ENCODE data around the gene SLC15A4.
"Not testable (repeated sequence)": the region's sequence is repeated elsewhere in the genome, so short reads cannot be mapped to it uniquely, and the experiment has no call there.

The SLC15A4 gene

DNA sequence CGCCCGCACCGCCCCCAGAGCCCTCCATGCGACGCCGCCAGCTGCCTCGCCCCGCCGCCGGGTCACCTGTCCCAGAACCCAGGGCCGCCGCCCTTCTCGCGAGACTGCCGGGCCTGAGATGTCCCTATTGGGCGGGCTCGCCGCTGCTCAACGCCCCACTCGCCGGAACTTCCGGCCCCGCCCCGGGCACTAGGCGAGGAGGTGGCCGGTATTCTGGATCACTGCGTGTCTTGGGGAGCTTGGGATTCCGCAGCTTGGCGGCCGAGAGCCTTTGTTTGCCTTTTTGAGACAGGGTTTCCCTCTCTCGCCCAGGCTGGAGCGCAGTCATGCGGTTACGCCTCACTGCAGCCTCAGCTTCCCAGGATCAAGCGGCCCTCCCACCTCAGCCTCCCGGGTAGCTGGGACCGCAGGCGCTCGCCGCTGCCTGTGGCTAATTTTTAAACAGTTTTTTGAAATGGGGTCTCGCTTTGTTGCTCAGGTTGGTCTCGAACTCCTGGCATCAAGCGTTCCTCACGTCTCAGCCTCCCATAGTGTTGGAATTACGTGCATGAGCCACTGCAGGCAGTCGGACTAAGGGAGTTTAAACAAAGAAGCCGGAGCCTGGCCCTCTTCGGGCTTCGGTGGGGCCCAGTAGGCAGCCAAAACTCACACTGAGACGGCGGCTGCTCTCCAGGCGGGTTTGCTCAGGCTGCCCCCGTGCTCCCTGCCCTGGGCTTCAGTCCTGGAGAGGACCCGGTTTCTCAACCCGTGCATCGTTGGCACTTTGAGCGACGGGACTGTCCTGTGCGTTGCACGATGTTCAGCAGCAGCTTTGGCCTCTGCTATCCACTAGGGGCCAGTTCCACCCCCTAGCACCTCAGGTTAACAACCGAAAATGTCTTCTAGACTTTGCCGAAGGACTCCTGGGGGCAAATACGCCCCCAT, at the start of gene SLC15A4:
SLC15A4 (minus strand) TSS at position 43 of the 924 bp plus-strand sequence; CDS start at position 28, 15 bp downstream.
- DNase-seq (ENCODE audit: low spot score) = peak; percentile 87

- no peak for DNase-seq (ENCODE audit: low spot score)
These were observed 48.5 kb upstream of the SLC15A4 start for GRCh38 chr12:128872303-128872702.

DNA sequence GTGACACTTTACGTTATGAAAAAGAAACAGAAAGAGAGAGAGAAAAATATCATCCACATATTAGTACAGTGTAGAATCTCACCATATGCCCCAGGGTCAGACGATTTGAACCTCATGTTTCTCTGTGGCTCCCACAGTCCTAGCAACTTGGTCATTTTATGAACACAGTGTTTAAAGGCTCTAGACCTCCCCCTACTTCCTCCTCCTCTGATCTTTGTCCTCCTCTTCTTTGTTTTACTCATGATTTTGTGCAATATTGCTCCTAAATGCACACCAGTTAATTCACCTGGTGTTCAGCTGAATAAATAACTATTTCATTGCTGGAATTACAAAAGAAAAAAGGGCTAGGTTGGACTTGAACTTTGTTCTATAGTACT, 47.7 kb upstream of the SLC15A4 start:
- no peak for DNase-seq (ENCODE audit: low spot score)

DNA sequence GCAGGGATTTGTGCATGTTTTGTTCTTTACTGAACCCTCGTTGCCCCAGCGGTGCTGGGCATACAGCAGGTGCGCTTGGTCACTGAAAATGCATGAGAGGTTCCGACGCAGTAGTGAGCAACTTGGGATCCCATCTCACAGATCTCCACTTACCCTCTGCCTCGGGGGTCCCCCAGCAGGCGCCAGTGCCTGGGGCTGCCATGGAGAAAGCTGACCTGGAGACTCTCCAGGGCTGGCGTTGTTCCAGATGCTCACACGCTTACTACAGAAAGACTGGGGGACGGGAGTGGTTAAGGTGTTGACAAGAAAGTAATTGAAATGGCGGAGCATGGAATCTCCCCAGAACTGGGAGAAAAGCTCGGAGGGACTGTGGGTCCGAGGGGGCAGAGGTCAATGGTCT, 43.7 kb upstream of the SLC15A4 start:
- DNase-seq (ENCODE audit: low spot score) = no peak

DNA sequence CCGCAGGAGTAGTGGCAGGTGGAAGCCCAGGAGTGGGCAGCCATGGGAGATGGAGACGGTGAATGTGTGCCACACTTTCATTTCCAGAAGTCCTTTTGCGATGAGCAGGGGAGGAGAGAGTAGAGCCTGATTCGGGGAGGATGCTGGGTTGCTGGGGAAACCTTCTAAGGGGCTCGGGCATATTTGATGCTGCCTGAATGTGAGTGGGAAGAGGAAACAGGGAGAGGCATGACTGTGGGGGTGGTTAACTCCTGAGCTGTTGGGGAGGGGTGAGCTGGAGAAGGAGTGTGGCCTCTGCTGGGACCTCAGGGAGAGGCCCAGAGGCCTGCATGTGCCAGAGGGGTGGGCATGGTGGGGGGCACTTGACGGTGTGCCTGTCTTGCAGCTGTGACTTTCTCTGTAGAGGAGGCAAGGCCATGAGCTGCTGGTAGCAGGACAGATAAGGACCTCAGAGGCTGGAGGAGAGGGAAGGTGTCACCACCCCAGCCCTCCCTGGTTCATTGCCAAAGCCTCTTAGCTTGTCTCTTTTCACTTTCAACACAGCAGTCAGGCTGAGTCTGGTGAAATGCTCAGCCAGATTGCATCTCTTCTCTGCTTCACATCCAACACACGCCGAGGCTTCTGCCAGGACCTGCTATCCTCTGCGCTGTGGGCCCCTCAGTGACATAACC, 40.9 kb upstream of the SLC15A4 start:
- DNase-seq (ENCODE audit: low spot score) = no peak

DNA sequence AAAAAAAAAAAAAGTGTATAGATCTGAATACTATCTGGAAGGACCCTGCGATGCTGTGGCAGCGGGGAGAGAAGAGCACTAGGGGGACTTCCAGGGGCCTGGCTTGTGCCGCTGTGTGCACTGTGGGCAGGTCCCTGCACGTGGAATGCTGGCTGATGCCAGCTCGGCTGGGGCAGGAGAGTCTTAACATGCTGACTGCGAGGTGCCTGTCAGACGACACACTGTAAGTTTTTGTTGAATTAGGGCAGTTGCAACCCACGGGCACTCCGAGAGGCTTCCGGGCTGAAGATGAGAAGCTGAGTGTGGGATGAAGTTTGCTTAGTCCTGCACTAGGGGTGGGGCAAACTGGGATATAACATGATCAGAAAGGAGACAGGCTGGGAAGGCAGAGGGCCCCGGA, 40.2 kb upstream of the SLC15A4 start:
- no peak for DNase-seq (ENCODE audit: low spot score)

DNA sequence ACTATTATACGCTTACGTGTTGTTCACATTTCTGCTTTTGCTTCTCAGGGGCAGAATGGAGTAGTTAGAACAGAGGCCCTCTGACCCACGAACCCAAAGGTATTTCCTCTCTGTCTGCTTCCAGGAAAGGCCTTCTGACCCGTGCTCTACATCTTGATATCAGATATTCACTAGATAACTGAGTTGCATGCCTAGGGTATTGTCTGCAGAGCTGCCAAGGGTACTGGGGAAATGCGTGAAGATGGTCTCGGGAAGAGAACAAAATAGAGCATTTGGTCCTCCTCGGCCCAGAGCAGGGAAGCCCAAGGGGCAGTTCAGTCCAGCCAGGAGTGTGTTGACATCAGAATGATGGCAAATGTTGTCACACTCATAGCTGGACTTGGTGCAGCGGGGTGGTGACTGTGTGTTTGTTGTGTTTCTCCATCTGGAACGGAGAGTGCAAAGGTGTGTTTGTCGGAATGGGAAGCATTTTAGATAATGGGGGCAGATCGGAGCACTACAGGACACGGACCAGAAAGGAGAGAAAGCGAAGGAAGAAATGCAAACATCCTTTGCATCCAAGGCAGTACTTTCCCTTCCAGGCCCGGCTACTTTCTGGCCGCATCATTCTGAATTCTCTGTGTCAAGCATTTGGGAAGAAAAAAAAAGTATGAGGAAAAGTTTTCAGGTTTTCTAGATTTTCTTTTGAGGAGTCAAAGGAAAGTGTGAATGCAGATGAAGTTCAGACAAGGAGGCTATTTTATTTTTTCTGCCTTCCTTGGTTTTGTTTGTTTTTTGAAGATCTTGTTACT, 37.7 kb upstream of the SLC15A4 start:
- DNase-seq (ENCODE audit: low spot score) = no peak

DNA sequence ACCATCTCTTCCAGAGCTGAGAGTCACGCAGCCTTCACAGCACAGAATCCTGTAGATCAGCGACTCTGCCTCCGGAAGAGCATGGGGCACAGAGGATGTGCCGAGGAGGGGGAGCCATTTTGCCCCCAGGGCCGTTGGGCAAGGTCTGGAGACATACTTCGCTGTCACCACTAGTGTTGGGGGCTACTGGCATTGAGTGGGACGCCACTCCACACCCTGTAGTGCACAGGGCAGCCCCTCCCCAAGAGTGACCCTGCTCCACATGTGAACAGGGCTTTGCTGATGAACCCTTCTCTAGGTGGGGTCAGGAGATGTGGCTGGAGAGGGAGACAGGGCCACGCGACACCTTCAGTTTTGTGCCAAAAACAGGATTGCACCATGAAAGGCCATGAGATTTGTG, 35.6 kb upstream of the SLC15A4 start:
- DNase-seq (ENCODE audit: low spot score) = no peak

GRCh38 chr12:128857133-128857763, 33.5 kb upstream of the SLC15A4 start:
- DNase-seq (ENCODE audit: low spot score) = no peak

GRCh38 chr12:128856791-128857078, 33.0 kb upstream of the SLC15A4 start:
- no peak for DNase-seq (ENCODE audit: low spot score)

- DNase-seq (ENCODE audit: low spot score) = no peak
These were observed 32.5 kb upstream of the SLC15A4 start for GRCh38 chr12:128856035-128856790.

DNA sequence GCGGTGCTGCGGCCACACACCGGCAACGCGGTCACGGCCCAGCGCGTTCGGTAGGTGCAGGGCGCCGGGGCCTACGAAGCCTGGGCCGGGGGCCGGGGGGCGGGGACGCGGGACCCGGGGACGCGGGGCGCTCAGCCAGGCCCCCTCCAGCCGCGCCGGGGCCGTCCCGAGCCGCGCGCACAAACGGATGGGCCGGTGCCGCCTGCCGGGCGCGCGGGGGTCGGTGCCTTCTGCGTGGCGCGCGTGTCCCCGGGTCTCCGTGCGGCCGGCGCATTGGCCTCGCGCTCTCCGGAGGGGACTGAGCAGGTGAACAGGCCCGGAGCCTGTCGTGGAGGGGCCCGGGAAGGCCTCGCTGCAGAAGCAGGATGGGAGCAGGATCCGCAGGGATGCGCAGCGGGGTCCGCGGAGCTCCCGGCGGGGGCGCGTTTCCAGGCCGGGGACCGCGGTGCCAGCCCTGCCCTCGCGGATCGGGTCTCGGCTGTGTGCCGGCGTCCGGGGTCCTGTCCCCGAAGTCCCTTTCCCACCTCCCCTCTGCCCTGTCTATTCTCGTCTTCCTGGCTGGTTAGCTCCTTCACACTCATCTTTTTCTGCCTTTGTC, 29.9 kb upstream of the SLC15A4 start:
- no peak for DNase-seq (ENCODE audit: low spot score)

GRCh38 chr12:128852885-128853599, 29.3 kb upstream of the SLC15A4 start, which contains the start of gene GLT1D1:
Gene GLT1D1, plus strand, starts transcription at chr12:128853478. Its CDS starts 104 bp downstream, at chr12:128853582.
- DNase-seq (ENCODE audit: low spot score) = no peak

GRCh38 chr12:128852026-128852698, 28.4 kb upstream of the SLC15A4 start:
- DNase-seq (ENCODE audit: low spot score) = no peak

DNA sequence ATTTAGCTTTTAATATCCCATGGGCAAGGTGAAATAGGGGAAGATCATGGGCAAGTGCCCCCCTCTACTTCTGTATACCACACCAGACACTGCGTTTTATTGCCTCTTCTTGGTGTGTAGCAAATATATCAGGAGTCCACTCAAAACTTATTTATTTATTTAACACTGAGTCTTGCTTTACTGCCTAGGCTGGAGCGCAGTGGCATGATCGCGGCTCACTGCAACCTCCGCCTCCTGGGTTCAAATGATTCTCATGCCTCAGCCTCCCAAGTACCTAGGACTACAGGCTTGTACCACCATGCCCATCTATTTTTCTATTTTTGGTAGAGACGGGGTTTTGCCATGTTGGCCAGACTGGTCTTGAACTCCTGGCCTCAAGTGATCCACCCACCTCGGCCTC, 27.7 kb upstream of the SLC15A4 start:
- not testable (repeated sequence) for DNase-seq (ENCODE audit: low spot score)

DNA sequence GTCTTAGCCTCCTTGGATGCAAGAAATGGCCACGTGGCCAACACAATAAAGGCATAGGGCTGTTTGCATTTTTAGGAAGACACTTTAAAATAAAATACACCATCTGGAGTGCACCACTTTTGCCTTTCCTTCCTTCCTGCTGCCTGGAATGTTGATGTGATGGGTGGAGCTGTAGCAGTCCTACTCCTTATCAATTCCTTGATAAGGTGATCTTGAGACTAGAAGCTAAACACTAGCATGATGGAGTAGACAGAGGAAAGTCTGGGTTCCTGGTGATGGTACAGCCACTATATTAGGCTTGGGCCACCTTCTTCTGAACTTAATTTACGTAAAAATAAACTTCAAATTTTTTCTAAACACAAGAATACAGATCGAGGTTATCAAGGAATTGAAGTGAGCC, 26.6 kb upstream of the SLC15A4 start:
- no peak for DNase-seq (ENCODE audit: low spot score)

DNA sequence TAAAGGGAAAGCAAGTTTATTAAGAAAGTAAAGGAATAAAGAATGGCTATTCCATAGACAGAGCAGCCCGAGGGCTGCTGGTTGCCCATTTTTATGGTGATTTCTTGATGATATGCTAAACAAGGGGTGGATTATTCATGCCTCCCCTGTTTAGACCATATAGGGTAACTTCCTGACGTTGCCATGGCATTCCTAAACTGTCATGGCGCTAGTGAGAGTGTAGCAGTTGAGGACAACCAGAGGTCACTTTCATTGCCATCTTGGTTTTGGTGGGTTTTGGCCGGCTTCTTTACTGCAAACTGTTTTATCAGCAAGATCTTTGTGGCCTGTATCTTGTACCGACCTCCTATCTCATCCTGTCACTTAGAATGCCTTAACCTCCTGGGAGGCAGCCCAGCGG, 26.0 kb upstream of the SLC15A4 start:
- not testable (repeated sequence) for DNase-seq (ENCODE audit: low spot score)

GRCh38 chr12:128848371-128848770, 24.6 kb upstream of the SLC15A4 start:
- no peak for DNase-seq (ENCODE audit: low spot score)

DNA sequence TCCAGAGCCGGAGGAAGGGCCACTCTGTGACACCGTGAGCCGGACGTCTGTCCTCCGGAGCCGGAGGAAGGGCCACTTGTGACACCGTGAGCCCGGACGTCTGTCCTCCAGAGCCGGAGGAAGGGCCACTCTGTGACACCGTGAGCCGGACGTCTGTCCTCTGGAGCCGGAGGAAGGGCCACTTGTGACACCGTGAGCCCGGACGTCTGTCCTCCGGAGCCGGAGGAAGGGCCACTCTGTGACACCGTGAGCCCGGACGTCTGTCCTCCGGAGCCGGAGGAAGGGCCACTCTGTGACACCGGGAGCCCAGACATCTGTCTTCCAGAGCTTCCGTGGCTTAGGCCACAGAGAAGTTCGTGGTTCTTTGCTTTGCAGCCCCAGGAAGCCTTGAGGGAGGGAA, 22.9 kb upstream of the SLC15A4 start:
- DNase-seq (ENCODE audit: low spot score) = not testable (repeated sequence)
